Effector memory CD8-positive, alpha-beta T cell (primary cell): ENCODE measurements around the gene KLHDC7B.
A peak's percentile ranks its signal among the peaks of the same experiment; 100 is the strongest.

Experiments
- ATAC-seq: fragments of 150-1000 bp; cut with Tn5 transposase; replicated peaks from 2 replicates; pipeline ENCODE4 v1.10.0; 2021; ENCODE audit warnings: mild to moderate bottlenecking, moderate library complexity
- DNase-seq, 3 experiments: peaks; one replicate each; pipeline ENCODE4 v3.0.0; 2021
- H3K27ac Mint-ChIP-seq, 2 donors: one replicate each; pipeline ENCODE4 v1.8.0; 2022; ENCODE audit warnings: mild to moderate bottlenecking in 2 of 2, mixed read lengths in 2 of 2, moderate library complexity in 2 of 2
- H3K27me3 Mint-ChIP-seq, 2 donors: one replicate each; pipeline ENCODE4 v1.8.0; 2022; ENCODE audit warnings: mixed read lengths in 2 of 2
- H3K36me3 Mint-ChIP-seq: one replicate; pipeline ENCODE4 v1.8.0; 2022; ENCODE audit warnings: mild to moderate bottlenecking, moderate library complexity, mixed read lengths; ENCODE audit not compliant: insufficient read depth
- H3K4me1 Mint-ChIP-seq, 2 donors: one replicate each; pipeline ENCODE4 v1.8.0; 2022; ENCODE audit warnings: low read depth in 2 of 2, mixed read lengths in 2 of 2
- H3K4me3 Mint-ChIP-seq, 2 donors: one replicate each; pipeline ENCODE4 v1.8.0; 2022; ENCODE audit warnings: mild to moderate bottlenecking in 2 of 2, mixed read lengths in 2 of 2, moderate library complexity in 2 of 2
- H3K9me3 Mint-ChIP-seq, 2 donors: one replicate each; pipeline ENCODE4 v1.8.0; 2022; ENCODE audit warnings: mixed read lengths in 2 of 2

Gene KLHDC7B

GRCh38 chr22:50600538-50600937, 54.8 kb downstream of the KLHDC7B start, which contains the start of gene MAPK8IP2:
TSS of gene MAPK8IP2 (plus strand) at chr22:50600793. CDS start at chr22:50600819, 26 bp downstream.
- Mint-ChIP-seq H3K9me3 (no peaks in the 10 kb centered on the region), H3K4me1 (peaks cover 2 to 7% of the 10 kb centered on the region in 2 donors), H3K36me3 (peaks cover under 1% of the 10 kb centered on the region), H3K4me3 (peak within 1 kb of the TSS; percentile 44 to 56), H3K27me3 (peaks cover 39 to 52% of the 10 kb centered on the region in 2 donors), H3K27ac (peak within 1 kb of the TSS in 1 of 2 donors; percentile 9)
- no peak for DNase-seq
- ATAC-seq: peak; percentile 51
